H1 (cell line): ENCODE measurements around the gene CAD. TPM values are rescaled to one million over a fixed set of nuclear protein-coding genes. Genes with fewer than 3 reads are reported as not detected.

Experiments
- CTCF ChIA-PET: fragments of 300-600 bp; sonication (Branson Sonifier 250); formaldehyde crosslinking; loops from one replicate; lab custom pipeline; 2021; ENCODE audit not compliant: partially characterized antibody; lab: Charles Lee
- POLR2A ChIA-PET: fragments of 300-600 bp; sonication (Branson Sonifier 250); formaldehyde crosslinking; loops from one replicate; lab custom pipeline; 2021; ENCODE audit warnings: inconsistent platforms; ENCODE audit not compliant: partially characterized antibody; lab: Charles Lee
- DNase-seq, 2 experiments: peaks; one replicate each; pipeline versions ENCODE4 v3.0.0 to v3.0.0-alpha.2; 2010 to 2022; ENCODE audit warnings: low spot score in 2 of 2, low read depth in 1 of 2, mixed read lengths in 1 of 2
- FAIRE-seq: peaks from 2 replicates; lab custom pipeline; 2011; peaks lifted over from hg19 to GRCh38; lab: Jason Lieb, UNC
- H2AFZ ChIP-seq: 2 replicates; pipeline ENCODE4 v1.8.1; 2012; ENCODE audit warnings: low read length, inconsistent platforms
- H2AK5ac ChIP-seq: 2 replicates; pipeline ENCODE4 v1.6.1; 2013; ENCODE audit warnings: low read depth, low read length
- H2BK120ac ChIP-seq: replicated peaks from 2 replicates; pipeline ENCODE3; 2013; ENCODE audit warnings: low read depth, low read length, inconsistent platforms
- H2BK12ac ChIP-seq: 2 replicates; pipeline ENCODE4 v1.6.1; 2013; ENCODE audit warnings: low read depth, low read length
- H2BK15ac ChIP-seq: 2 replicates; pipeline ENCODE4 v1.6.1; 2013; ENCODE audit warnings: low read length
- H2BK20ac ChIP-seq: 2 replicates; pipeline ENCODE4 v1.6.1; 2013; ENCODE audit warnings: low read length
- H2BK5ac ChIP-seq: 2 replicates; pipeline ENCODE4 v1.6.1; 2013; ENCODE audit warnings: low read depth, low read length
- H3K14ac ChIP-seq: 2 replicates; pipeline ENCODE4 v1.6.1; 2013; ENCODE audit warnings: inconsistent platforms; ENCODE audit not compliant: insufficient read length
- H3K18ac ChIP-seq: 2 replicates; pipeline ENCODE4 v1.6.1; 2013; ENCODE audit warnings: low read length; ENCODE audit errors: extremely low read depth
- H3K23ac ChIP-seq: 2 replicates; pipeline ENCODE4 v1.6.1; 2013; ENCODE audit warnings: inconsistent platforms; ENCODE audit not compliant: insufficient read length
- H3K23me2 ChIP-seq: 2 replicates; pipeline ENCODE4 v1.6.1; 2013; ENCODE audit warnings: low read depth, low read length
- H3K27ac ChIP-seq: 2 replicates; pipeline ENCODE4 v1.6.1; 2011; ENCODE audit warnings: low read depth, low read length, inconsistent platforms
- H3K27me3 ChIP-seq, 4 experiments: replicated peaks in 1 of 4; 1 replicate in 1 of 4; 2 replicates in 3 of 4; pipeline versions ENCODE4 v1.6.1 to v1.8.1; 2011 to 2013; ENCODE audit warnings: low read length in 3 of 4, mild to moderate bottlenecking in 3 of 4, inconsistent platforms in 2 of 4, mixed read lengths in 2 of 4, moderate library complexity in 1 of 4; ENCODE audit not compliant: control insufficient read depth in 3 of 4, insufficient read depth in 3 of 4; ENCODE audit errors: extremely low read depth in 1 of 4
- H3K36me3 ChIP-seq, 4 experiments: 2 replicates each; pipeline versions ENCODE4 v1.6.1 to v1.8.1; 2011 to 2013; ENCODE audit warnings: mild to moderate bottlenecking in 4 of 4, low read length in 3 of 4, moderate library complexity in 2 of 4, control low read depth in 1 of 4, inconsistent platforms in 1 of 4; ENCODE audit not compliant: insufficient read depth in 4 of 4, control insufficient read depth in 2 of 4
- H3K4ac ChIP-seq: replicated peaks from 2 replicates; pipeline ENCODE3; 2013; ENCODE audit warnings: low read length, low read depth, mixed read lengths, inconsistent platforms; ENCODE audit not compliant: insufficient read length
- H3K4me1 ChIP-seq, 4 experiments: replicated peaks in 1 of 4; 1 replicate in 1 of 4; 2 replicates in 3 of 4; pipeline versions ENCODE4 v1.6.1 to v1.8.1; 2011 to 2013; ENCODE audit warnings: low read length in 3 of 4, inconsistent platforms in 2 of 4, mixed read lengths in 1 of 4; ENCODE audit not compliant: insufficient read depth in 4 of 4, control insufficient read depth in 3 of 4
- H3K4me2 ChIP-seq, 2 experiments: 2 replicates each; pipeline versions ENCODE4 v1.6.1 to v1.8.1; 2011 to 2013; ENCODE audit warnings: low read depth in 2 of 2, low read length in 2 of 2, control low read depth in 1 of 2, inconsistent platforms in 1 of 2, mild to moderate bottlenecking in 1 of 2; ENCODE audit not compliant: insufficient read depth in 1 of 2
- H3K4me3 ChIP-seq, 4 experiments: fragments of 200-600, 300-600 bp in 1 of 4; sonication (generic), shearing (Covaris generic), sonication (Bioruptor Twin) in 1 of 4; 2 replicates each; pipeline versions ENCODE4 v1.5.1 to v1.8.1; 2011 to 2016; ENCODE audit warnings: low read length in 4 of 4, low read depth in 3 of 4, control low read depth in 2 of 4, inconsistent platforms in 2 of 4, mild to moderate bottlenecking in 2 of 4, mixed read lengths in 1 of 4, moderate library complexity in 1 of 4; ENCODE audit not compliant: insufficient read depth in 2 of 4; ENCODE audit errors: extremely low read depth in 1 of 4
- H3K56ac ChIP-seq: replicated peaks from 2 replicates; pipeline ENCODE3; 2013; ENCODE audit warnings: low read depth, mild to moderate bottlenecking, mixed read lengths, low read length, inconsistent platforms; ENCODE audit not compliant: insufficient read length
- H3K79me1 ChIP-seq: 2 replicates; pipeline ENCODE4 v1.6.1; 2013; ENCODE audit warnings: low read depth, low read length, control low read depth
- H3K79me2 ChIP-seq, 2 experiments: 2 replicates each; pipeline versions ENCODE4 v1.6.1 to v1.8.1; 2012 to 2013; ENCODE audit warnings: low read length in 2 of 2, mild to moderate bottlenecking in 2 of 2, inconsistent platforms in 1 of 2; ENCODE audit not compliant: insufficient read depth in 2 of 2, control insufficient read depth in 1 of 2
- H3K9ac ChIP-seq, 4 experiments: replicated peaks in 1 of 4; 1 replicate in 1 of 4; 2 replicates in 3 of 4; pipeline versions ENCODE4 v1.6.1 to v1.8.1; 2011 to 2013; ENCODE audit warnings: low read depth in 3 of 4, low read length in 3 of 4, control low read depth in 2 of 4, mild to moderate bottlenecking in 2 of 4, moderate library complexity in 2 of 4, inconsistent platforms in 1 of 4; ENCODE audit errors: extremely low read depth in 1 of 4
- H3K9me3 ChIP-seq, 2 experiments: 2 replicates each; pipeline versions ENCODE4 v1.6.1 to v1.8.1; 2012 to 2013; ENCODE audit warnings: mild to moderate bottlenecking in 2 of 2, moderate library complexity in 2 of 2, control low read depth in 1 of 2, inconsistent platforms in 1 of 2, low read depth in 1 of 2, low read length in 1 of 2, mixed read lengths in 1 of 2; ENCODE audit not compliant: insufficient read depth in 2 of 2
- H4K20me1 ChIP-seq, 2 experiments: replicated peaks in 1 of 2; 2 replicates each; pipeline versions ENCODE3 to v1.8.1; 2011 to 2013; ENCODE audit warnings: inconsistent platforms in 2 of 2, low read length in 2 of 2, mild to moderate bottlenecking in 1 of 2; ENCODE audit not compliant: insufficient read depth in 2 of 2, control insufficient read depth in 1 of 2
- H4K5ac ChIP-seq: 2 replicates; pipeline ENCODE4 v1.6.1; 2013; ENCODE audit warnings: low read length, low read depth, mixed read lengths, inconsistent platforms; ENCODE audit not compliant: insufficient read length
- H4K8ac ChIP-seq: 2 replicates; pipeline ENCODE4 v1.8.0; 2013; ENCODE audit warnings: mild to moderate bottlenecking, moderate library complexity, low read length, inconsistent platforms; ENCODE audit not compliant: insufficient read depth; ENCODE audit errors: extremely low read depth
- H4K91ac ChIP-seq: replicated peaks from 2 replicates; pipeline ENCODE3; 2013; ENCODE audit warnings: low read length, mixed read lengths, inconsistent platforms; ENCODE audit not compliant: insufficient read length
- CBX8 ChIP-seq: fragments of 300-800, 300-1000 bp; sonication (generic); IDR thresholded peaks from 2 replicates; pipeline ENCODE4 v1.7.1; 2016; ENCODE audit warnings: low read depth, low read length, borderline replicate concordance
- EGR1 ChIP-seq: IDR thresholded peaks from 2 replicates; pipeline ENCODE4 v1.6.1; 2011; ENCODE audit warnings: low read depth, low read length, borderline replicate concordance
- WGBS, 2 experiments: shearing (Covaris generic) in 1 of 2; methylation state at CpG; one replicate each; pipeline versions ENCODE4 v1.1.6 to v1.1.7; 2013 to 2015; ENCODE audit warnings: low lambda C conversion rate in 2 of 2, mixed read lengths in 2 of 2, inconsistent platforms in 1 of 2, low coverage in 1 of 2, missing lambda C conversion rate in 1 of 2; ENCODE audit not compliant: insufficient replicate concordance in 2 of 2, insufficient coverage in 1 of 2, insufficient read length in 1 of 2; ENCODE audit errors: extremely low coverage in 1 of 2, missing lambda C conversion rate in 1 of 2; 5-methylcytosine and 5-hydroxymethylcytosine counted together
- polyA plus RNA-seq, 7 experiments: library from polyadenylated mRNA; depleted of rRNA in 3 of 7; stranded (reverse) in 5 of 7; unstranded in 2 of 7; fragments of >200 nt in 5 of 7; fragments of 200-250 nt in 2 of 7; gene quantifications; 1 replicate in 5 of 7; 2 replicates in 1 of 7; 4 replicates in 1 of 7; pipeline versions ENCODE4 v1.2.1 to v1.2.3, GENCODE V29; 2011 to 2013; ENCODE audit warnings: missing spikeins in 2 of 7, mixed read lengths in 2 of 7
- total RNA-seq: library from RNA; stranded (reverse); fragmentation: NEBNext Ultra II Directional; extraction: Animal tissue kit (Norgen Biotek cat#: 25700); gene quantifications from 2 replicates; pipeline ENCODE4 v1.2.1, GENCODE V29; 2021

Gene CAD
- total and polyA plus RNA-seq, 2 of the 8 experiments (the other 6 are each of a cell fraction or from before 2014, with no cell fraction given) = 130 to 146 TPM

- FAIRE-seq (no peak), DNase-seq (no peak)
- Histone ChIP-seq H3K4me2 (no peak overlapping the region), H2AK5ac (no peak overlapping the region), H3K23ac (no peak overlapping the region), H3K9me3 (no peaks in the 10 kb centered on the region), H2BK20ac (no peak overlapping the region), H2BK5ac (no peak overlapping the region), H2BK12ac (no peak overlapping the region), H3K4ac (no peak overlapping the region), H3K27me3 (no peaks in the 10 kb centered on the region), H3K56ac (no peak overlapping the region), H3K79me1 (peaks cover 3% of the 10 kb centered on the region; the same call in 1 of the 2 replicates), H3K4me1 (peaks cover 0 to 2% (median 0%) of the 10 kb centered on the region in 4 experiments; a peak in 1 of 7 replicates), H4K20me1 (peaks cover 2 to 10% of the 10 kb centered on the region in 2 experiments), H2BK120ac (no peak overlapping the region), H3K14ac (no peak overlapping the region), H4K5ac (no peak overlapping the region), H3K18ac (no peak overlapping the region), H3K23me2 (no peaks in the 10 kb centered on the region), H3K79me2 (peaks cover 0 to 12% of the 10 kb centered on the region in 2 experiments; a peak in 3 of 4 replicates), H3K4me3 (no peak overlapping the region), H3K27ac (no peak overlapping the region), H4K91ac (no peak overlapping the region), H2BK15ac (no peak overlapping the region), H3K36me3 (peaks cover 55 to 90% (median 85%) of the 10 kb centered on the region in 4 experiments), H3K9ac (no peak overlapping the region), H2AFZ (no peak overlapping the region), H4K8ac (no peak overlapping the region)
- CTCF ChIA-PET = interaction anchor here (0.5 to 3.2 kb wide), 4 partner anchors 14 to 125 kb away, joined by 3 to 8 read pairs (median 5); no protein-coding TSS in a partner anchor
- WGBS, 2 experiments = 96% methylated on average over 5 of the region's 6 CpGs; no CpG with 5 or more reads in 1 of the 2 experiments
- no peak for TF ChIP-seq CBX8
- no peak for TF ChIP-seq EGR1
- POLR2A ChIA-PET = interaction anchor here (0.5 to 29.6 kb wide), 5 partner anchors 14 to 379 kb away, joined by 3 to 835 read pairs (median 5); partner anchors contain the start of genes ATRAID, MPV17 and SLC5A6
Observed at GRCh38 chr2:27223416-27223815, 6.2 kb downstream of the CAD start.
